Pulmonary artery endothelial cell (primary cell): ENCODE results near the gene YWHAB. TPM values are rescaled to one million over a fixed set of nuclear protein-coding genes. Genes with fewer than 3 reads are reported as not detected.

Experiments used
- DNase-seq: peaks from one replicate; pipeline ENCODE4 v3.0.0-alpha.2; 2011; ENCODE audit warnings: low read depth, low spot score
- total RNA-seq: library from RNA; depleted of rRNA; stranded (reverse); fragments of >200 nt; gene quantifications from 2 replicates; pipeline ENCODE4 v1.2.3, GENCODE V29; 2014

The YWHAB gene
- total RNA-seq, 1 donor from 2014 or later: 135 TPM

- DNase-seq: no peak
These were observed 64.9 kb downstream of the YWHAB start for GRCh38 chr20:44950368-44950767.

- no peak for DNase-seq
These were observed 67.2 kb downstream of the YWHAB start for GRCh38 chr20:44952731-44953130.

- no peak for DNase-seq
These were observed 68.7 kb downstream of the YWHAB start for GRCh38 chr20:44954211-44954610.

GRCh38 chr20:44955270-44955669 lies 69.8 kb downstream of the YWHAB start:
- no peak for DNase-seq

- DNase-seq: no peak
These were observed 70.9 kb downstream of the YWHAB start for GRCh38 chr20:44956410-44956809.

Other genes starting within 250 kb of the YWHAB start
- 16.7 and 22.4 TPM in 2 replicates for gene ADA, start 234.0 kb upstream of the YWHAB start, total RNA-seq
- not detected in 2 replicates for gene CCN5, start 170.3 kb upstream of the YWHAB start, total RNA-seq
- not detected in 2 replicates for gene KCNK15, start 139.8 kb upstream of the YWHAB start, total RNA-seq
- not detected in 2 replicates for gene RIMS4, start 75.2 kb upstream of the YWHAB start, total RNA-seq
- gene PABPC1L, start 24.4 kb downstream of the YWHAB start, total RNA-seq: 1.6 and 3.3 TPM in 2 replicates
- 38.0 and 39.2 TPM in 2 replicates for gene TOMM34, start 74.7 kb downstream of the YWHAB start, total RNA-seq
- gene STK4, start 80.8 kb downstream of the YWHAB start, total RNA-seq: 23.4 and 30.1 TPM in 2 replicates
- gene KCNS1, start 215.4 kb downstream of the YWHAB start, total RNA-seq: 0.20 and 0.21 TPM in 2 replicates
- gene WFDC5, start 229.5 kb downstream of the YWHAB start, total RNA-seq: not detected in 2 replicates
- not detected in 2 replicates for gene WFDC12, start 238.8 kb downstream of the YWHAB start, total RNA-seq